Measurements from ENCODE around the gene LCN6.

Gene LCN6

GRCh38 chr9:136695955-136696354 is 52.4 kb downstream of the LCN6 start:
- H3K27ac ChIP-seq (ENCODE audit: low read length): no peak overlapping the region
- no peaks in the 10 kb centered on the region for H3K4me1 ChIP-seq (ENCODE audit: low read length)
- TF ChIP-seq EZH2 (optimal IDR thresholded peaks at IDR 0.05; ENCODE audit: low read depth, low read length) (no peak), CTCF (IDR thresholded peaks at IDR 0.05; ENCODE audit: low read length) (no peak), EZH2phosphoT487 (IDR thresholded peaks at IDR 0.05; ENCODE audit: low read length) (no peak)
- no peaks in the 10 kb centered on the region for H3K79me2 ChIP-seq (ENCODE audit: low read length)
- no peaks in the 10 kb centered on the region for H4K20me1 ChIP-seq (ENCODE audit: insufficient read depth, low read length)
- DNase-seq: no peak
- H3K9ac ChIP-seq (ENCODE audit: low read length): no peak overlapping the region
- H3K9me3 ChIP-seq (replicated peaks; ENCODE audit: insufficient read depth, low read length): no peaks in the 10 kb centered on the region
- H3K4me2 ChIP-seq (ENCODE audit: low read depth, low read length): no peak overlapping the region
- H2AFZ ChIP-seq (ENCODE audit: low read length): no peak overlapping the region
- no peaks in the 10 kb centered on the region for H3K9me2 ChIP-seq (replicated peaks; ENCODE audit: insufficient read depth, low read length)
- no peaks in the 10 kb centered on the region for H3F3A ChIP-seq (ENCODE audit: insufficient read depth, low read length)
- H3K27me3 ChIP-seq (replicated peaks; ENCODE audit: insufficient read depth, low read length): peaks cover 92% of the 10 kb centered on the region
- no peak overlapping the region for H3K4me3 ChIP-seq (ENCODE audit: low read length)
- H3K36me3 ChIP-seq (replicated peaks; ENCODE audit: insufficient read depth, low read length): no peaks in the 10 kb centered on the region

GRCh38 chr9:136695435-136695895 is 52.9 kb downstream of the LCN6 start:
- Histone ChIP-seq H3K4me3 (ENCODE audit: low read length) (no peak overlapping the region), H3K79me2 (ENCODE audit: low read length) (no peaks in the 10 kb centered on the region), H3K4me2 (ENCODE audit: low read depth, low read length) (no peak overlapping the region), H3F3A (ENCODE audit: insufficient read depth, low read length) (no peaks in the 10 kb centered on the region), H3K9ac (ENCODE audit: low read length) (no peak overlapping the region), H3K9me3 (replicated peaks; ENCODE audit: insufficient read depth, low read length) (no peaks in the 10 kb centered on the region), H3K36me3 (replicated peaks; ENCODE audit: insufficient read depth, low read length) (no peaks in the 10 kb centered on the region), H3K9me2 (replicated peaks; ENCODE audit: insufficient read depth, low read length) (no peaks in the 10 kb centered on the region), H3K27me3 (replicated peaks; ENCODE audit: insufficient read depth, low read length) (peaks cover 94% of the 10 kb centered on the region), H3K4me1 (ENCODE audit: low read length) (no peaks in the 10 kb centered on the region), H2AFZ (ENCODE audit: low read length) (no peak overlapping the region), H4K20me1 (ENCODE audit: insufficient read depth, low read length) (no peaks in the 10 kb centered on the region), H3K27ac (ENCODE audit: low read length) (no peak overlapping the region)
- no peak for TF ChIP-seq EZH2phosphoT487 (IDR thresholded peaks at IDR 0.05; ENCODE audit: low read length)
- no peak for TF ChIP-seq CTCF (IDR thresholded peaks at IDR 0.05; ENCODE audit: low read length)
- TF ChIP-seq EZH2 (optimal IDR thresholded peaks at IDR 0.05; ENCODE audit: low read depth, low read length): no peak
- DNase-seq: no peak

- Histone ChIP-seq H3K4me3 (ENCODE audit: low read length) (no peak overlapping the region), H3K79me2 (ENCODE audit: low read length) (no peaks in the 10 kb centered on the region), H3K4me2 (ENCODE audit: low read depth, low read length) (no peak overlapping the region), H3F3A (ENCODE audit: insufficient read depth, low read length) (no peaks in the 10 kb centered on the region), H3K4me1 (ENCODE audit: low read length) (no peaks in the 10 kb centered on the region), H3K27ac (ENCODE audit: low read length) (no peak overlapping the region), H3K9ac (ENCODE audit: low read length) (no peak overlapping the region), H3K9me2 (replicated peaks; ENCODE audit: insufficient read depth, low read length) (no peaks in the 10 kb centered on the region), H3K36me3 (replicated peaks; ENCODE audit: insufficient read depth, low read length) (no peaks in the 10 kb centered on the region), H2AFZ (ENCODE audit: low read length) (no peak overlapping the region), H3K27me3 (replicated peaks; ENCODE audit: insufficient read depth, low read length) (peaks cover 94% of the 10 kb centered on the region), H3K9me3 (replicated peaks; ENCODE audit: insufficient read depth, low read length) (no peaks in the 10 kb centered on the region), H4K20me1 (ENCODE audit: insufficient read depth, low read length) (no peaks in the 10 kb centered on the region)
- TF ChIP-seq EZH2phosphoT487 (IDR thresholded peaks at IDR 0.05; ENCODE audit: low read length) (no peak), EZH2 (optimal IDR thresholded peaks at IDR 0.05; ENCODE audit: low read depth, low read length) (no peak), CTCF (IDR thresholded peaks at IDR 0.05; ENCODE audit: low read length) (no peak)
- no peak for DNase-seq
Measured at GRCh38 chr9:136694872-136695247, 53.5 kb downstream of the LCN6 start.
